IMR-90 (cell line): ENCODE data around the gene UPP2. TPM values are rescaled to one million over a fixed set of nuclear protein-coding genes. Genes with fewer than 3 reads are reported as not detected.

Experiments
- ATAC-seq: fragments of 200-7000 bp; cut with Tn5 transposase; 2 replicates; pipeline ENCODE4 v1.9.1; 2020; ENCODE audit warnings: low read depth, mild to moderate bottlenecking, moderate library complexity
- BruUV-seq: library from RNA; stranded (reverse); fragments of 400-500 nt; replicated peaks from 2 replicates; lab custom pipeline; 2021; lab: Mats Ljungman, UMichigan
- CTCF ChIA-PET: fragments of 300-600 bp; formaldehyde crosslinking; extraction: SDS; loops from one replicate; lab custom pipeline; 2021; ENCODE audit warnings: antibody characterized with exemption; lab: Yijun Ruan, JAX
- POLR2A ChIA-PET: fragments of 300-600 bp; sonication (Branson Sonifier 250); formaldehyde crosslinking; loops from one replicate; lab custom pipeline; 2022; ENCODE audit warnings: antibody characterized with exemption; ENCODE audit not compliant: unreplicated experiment; lab: Charles Lee
- DNase-seq: peaks from one replicate; pipeline ENCODE4 v3.0.0; 2013
- H2AFZ ChIP-seq: replicated peaks from 2 replicates; pipeline ENCODE3; 2013; ENCODE audit warnings: low read length, mild to moderate bottlenecking; ENCODE audit not compliant: poor library complexity
- H2AK5ac ChIP-seq: 2 replicates; pipeline ENCODE4 v1.6.1; 2013; ENCODE audit warnings: low read depth, low read length, inconsistent platforms
- H2AK9ac ChIP-seq: replicated peaks from 2 replicates; pipeline ENCODE3; 2013; ENCODE audit warnings: mild to moderate bottlenecking, low read depth, low read length, moderate library complexity; ENCODE audit not compliant: poor library complexity
- H2BK120ac ChIP-seq: 2 replicates; pipeline ENCODE4 v1.6.1; 2013; ENCODE audit warnings: low read depth, low read length, inconsistent platforms
- H2BK15ac ChIP-seq: 3 replicates; pipeline ENCODE4 v1.6.1; 2013; ENCODE audit warnings: low read depth, low read length, inconsistent platforms
- H2BK20ac ChIP-seq: 2 replicates; pipeline ENCODE4 v1.6.1; 2013; ENCODE audit warnings: low read depth, mild to moderate bottlenecking, inconsistent platforms, low read length, moderate library complexity
- H2BK5ac ChIP-seq: 2 replicates; pipeline ENCODE4 v1.6.1; 2013; ENCODE audit warnings: mild to moderate bottlenecking, low read depth, low read length, inconsistent platforms; ENCODE audit not compliant: poor library complexity, severe bottlenecking
- H3K14ac ChIP-seq: replicated peaks from 2 replicates; pipeline ENCODE4 v1.6.1; 2013; ENCODE audit warnings: low read depth, low read length, inconsistent platforms
- H3K18ac ChIP-seq: 2 replicates; pipeline ENCODE4 v1.6.1; 2013; ENCODE audit warnings: low read depth, low read length, control low read depth
- H3K23ac ChIP-seq: 2 replicates; pipeline ENCODE4 v1.6.1; 2013; ENCODE audit warnings: low read depth, low read length, inconsistent platforms
- H3K27ac ChIP-seq: 2 replicates; pipeline ENCODE4 v1.5.1; 2013; ENCODE audit warnings: mild to moderate bottlenecking, control low read depth, low read length; ENCODE audit not compliant: insufficient read depth
- H3K27me3 ChIP-seq: 2 replicates; pipeline ENCODE4 v1.6.1; 2013; ENCODE audit warnings: low read length; ENCODE audit not compliant: control insufficient read depth, insufficient read depth
- H3K36me3 ChIP-seq: 2 replicates; pipeline ENCODE4 v1.6.1; 2013; ENCODE audit warnings: low read length, mixed read lengths; ENCODE audit not compliant: control insufficient read depth, insufficient read depth
- H3K4ac ChIP-seq: 2 replicates; pipeline ENCODE4 v1.6.1; 2013; ENCODE audit warnings: low read depth, low read length, inconsistent platforms
- H3K4me1 ChIP-seq: 2 replicates; pipeline ENCODE4 v1.6.1; 2013; ENCODE audit warnings: low read length, mixed read lengths; ENCODE audit not compliant: control insufficient read depth, insufficient read depth
- H3K4me2 ChIP-seq: 2 replicates; pipeline ENCODE4 v1.6.1; 2013; ENCODE audit warnings: low read depth, mild to moderate bottlenecking, control low read depth, low read length, moderate library complexity
- H3K4me3 ChIP-seq: 2 replicates; pipeline ENCODE4 v1.5.1; 2013; ENCODE audit warnings: low read depth, mild to moderate bottlenecking, control low read depth, low read length, moderate library complexity; ENCODE audit not compliant: insufficient read depth
- H3K56ac ChIP-seq: 2 replicates; pipeline ENCODE4 v1.6.1; 2013; ENCODE audit warnings: low read length, inconsistent platforms; ENCODE audit not compliant: insufficient read depth; ENCODE audit errors: extremely low read depth
- H3K79me1 ChIP-seq, 2 experiments: 2 replicates each; pipeline ENCODE4 v1.6.1; 2013; ENCODE audit warnings: low read length in 2 of 2, inconsistent platforms in 1 of 2, low read depth in 1 of 2
- H3K9ac ChIP-seq: 2 replicates; pipeline ENCODE4 v1.6.1; 2013; ENCODE audit warnings: low read depth, low read length, control low read depth
- H3K9me1 ChIP-seq: 2 replicates; pipeline ENCODE4 v1.6.1; 2013; ENCODE audit warnings: low read length, inconsistent platforms; ENCODE audit not compliant: insufficient read depth
- H3K9me3 ChIP-seq: 2 replicates; pipeline ENCODE4 v1.6.1; 2013; ENCODE audit warnings: low read length; ENCODE audit not compliant: control insufficient read depth, insufficient read depth
- H4K20me1 ChIP-seq: 2 replicates; pipeline ENCODE4 v1.6.1; 2013; ENCODE audit warnings: low read length, inconsistent platforms; ENCODE audit not compliant: insufficient read depth
- H4K5ac ChIP-seq: 2 replicates; pipeline ENCODE4 v1.6.1; 2013; ENCODE audit warnings: mild to moderate bottlenecking, low read depth, low read length, control low read depth
- H4K8ac ChIP-seq, 2 experiments: 2 replicates each; pipeline ENCODE4 v1.6.1; 2013; ENCODE audit warnings: low read depth in 2 of 2, low read length in 2 of 2, control low read depth in 1 of 2, inconsistent platforms in 1 of 2
- H4K91ac ChIP-seq: 2 replicates; pipeline ENCODE4 v1.6.1; 2013; ENCODE audit warnings: low read depth, low read length, inconsistent platforms; ENCODE audit not compliant: insufficient read depth
- BHLHE40 ChIP-seq: fragments of 150-350 bp; IDR thresholded peaks from 2 replicates; pipeline ENCODE4 v1.6.1; 2016; ENCODE audit warnings: mild to moderate bottlenecking, low read depth, low read length
- CEBPB ChIP-seq: IDR thresholded peaks from 2 replicates; pipeline ENCODE4 v1.6.1; 2012; ENCODE audit warnings: low read depth, low read length, improper control_type of control experiment
- CHD1 ChIP-seq: IDR thresholded peaks from 2 replicates; pipeline ENCODE4 v1.6.1; 2012; ENCODE audit warnings: low read depth, low read length, improper control_type of control experiment
- CTCF ChIP-seq: conservative IDR thresholded peaks from 2 replicates; pipeline ENCODE4 v1.5.1; 2012; ENCODE audit warnings: mild to moderate bottlenecking, low read depth, low read length, improper control_type of control experiment
- FOS ChIP-seq: fragments of 150-350 bp; IDR thresholded peaks from 2 replicates; pipeline ENCODE4 v1.6.1; 2016; ENCODE audit warnings: low read depth, low read length
- MXI1 ChIP-seq: IDR thresholded peaks from 2 replicates; pipeline ENCODE4 v1.6.1; 2012; ENCODE audit warnings: low read depth, mild to moderate bottlenecking, low read length, moderate library complexity, borderline replicate concordance
- NFE2L2 ChIP-seq: fragments of 150-350 bp; IDR thresholded peaks from 2 replicates; pipeline ENCODE4 v1.6.1; 2016; ENCODE audit warnings: low read depth, mild to moderate bottlenecking, low read length
- POLR2A ChIP-seq: IDR thresholded peaks from 2 replicates; pipeline ENCODE4 v1.6.1; 2012; ENCODE audit warnings: mild to moderate bottlenecking, low read depth, low read length
- RAD21 ChIP-seq: IDR thresholded peaks from 2 replicates; pipeline ENCODE4 v1.6.1; 2012; ENCODE audit warnings: low read length, improper control_type of control experiment
- SMC3 ChIP-seq: fragments of 150-350 bp; IDR thresholded peaks from 2 replicates; pipeline ENCODE4 v1.6.1; 2016; ENCODE audit warnings: low read depth, mild to moderate bottlenecking, antibody characterized with exemption, low read length, moderate library complexity
- WGBS, 2 experiments: methylation state at CpG; one replicate each; pipeline versions ENCODE4 v1.1.5 to v1.1.7; 2013; ENCODE audit warnings: missing lambda C conversion rate in 2 of 2; ENCODE audit not compliant: insufficient read length in 1 of 2; ENCODE audit errors: extremely low coverage in 2 of 2; 5-methylcytosine and 5-hydroxymethylcytosine counted together
- dilution Hi-C: fragments of 300-500 bp; cut with HindIII; formaldehyde crosslinking; loops from one replicate; pipeline ENCODE4 v1.14.3; 2018; ENCODE audit warnings: low sequenced_read_pairs; ENCODE audit not compliant: unreplicated experiment
- in situ Hi-C: fragments of 300-500 bp; cut with MboI; formaldehyde crosslinking; loops from 3 replicates; pipeline ENCODE4 v1.14.3; 2019; ENCODE audit warnings: low sequenced_read_pairs, inconsistent platforms, mixed read lengths
- intact Hi-C: fragments of 100-400 bp; cut with micrococcal nuclease; formaldehyde crosslinking; loops from 2 replicates; pipeline ENCODE4 v1.10.0; 2022
- polyA plus RNA-seq, 3 experiments: library from polyadenylated mRNA; depleted of rRNA; stranded (reverse); fragments of >200 nt; gene quantifications; 2 replicates each; pipeline ENCODE4 v1.2.3, GENCODE V29; 2012; ENCODE audit warnings: low replicate concordance in 1 of 3
- total RNA-seq: library from RNA; depleted of rRNA; stranded (reverse); fragments of >200 nt; gene quantifications from 2 replicates; pipeline ENCODE4 v1.2.3, GENCODE V29; 2012
- TF ChIP-seq, protein P1 (sequence below): fragments of 150-350 bp; IDR thresholded peaks from 2 replicates; pipeline ENCODE4 v1.6.1; 2017; ENCODE audit warnings: mild to moderate bottlenecking, antibody characterized with exemption, low read length, low read depth

Gene UPP2
- total and polyA plus RNA-seq, 2 of the 4 experiments (the other 2 are of a cell fraction): not detected

DNA sequence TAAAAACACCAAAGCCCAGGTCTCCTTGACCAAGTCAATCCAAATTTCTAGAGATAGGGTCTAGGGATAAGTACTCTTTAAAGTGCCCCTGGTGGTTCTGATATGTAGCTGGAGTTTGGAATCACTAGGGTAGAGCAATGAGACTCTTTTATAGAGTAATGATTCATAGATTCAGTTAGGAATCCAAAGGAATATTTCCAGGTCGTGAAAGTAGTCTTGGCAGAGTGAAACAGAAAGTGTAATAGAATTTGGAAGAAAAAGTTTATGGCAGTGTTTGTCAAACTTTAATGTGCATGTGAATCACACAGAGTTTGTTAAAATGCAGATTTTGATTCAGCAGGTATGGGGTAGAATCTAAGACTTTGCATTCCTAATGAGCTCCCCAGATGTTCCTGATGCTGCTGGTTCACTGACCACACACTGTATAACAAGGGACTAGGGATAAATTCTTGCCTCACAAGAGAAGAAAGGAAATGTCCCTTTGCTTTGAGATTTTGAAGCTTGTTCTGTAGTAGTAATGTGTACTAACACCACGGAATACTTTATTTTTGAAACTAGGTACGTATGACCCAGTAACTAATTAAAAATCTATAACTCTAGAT, 1.8 kb downstream of the UPP2 start:
- H2AK5ac ChIP-seq: no peak overlapping the region
- in situ Hi-C loops (no loop called here), intact Hi-C loops (no loop called here), dilution Hi-C loops (no loop called here)
- POLR2A ChIA-PET: no interaction called here
- H3K56ac ChIP-seq: no peak overlapping the region
- H3K27ac ChIP-seq: no peak overlapping the region
- no peaks in the 10 kb centered on the region for H3K27me3 ChIP-seq
- DNase-seq (no peak), ATAC-seq (no peak)
- no peak overlapping the region for H3K4me3 ChIP-seq
- H3K23ac ChIP-seq: no peak overlapping the region
- H2BK15ac ChIP-seq: no peak overlapping the region
- no peak overlapping the region for H3K18ac ChIP-seq
- no peak overlapping the region for H4K8ac ChIP-seq
- no peak overlapping the region for H4K91ac ChIP-seq
- 0 out of 2 replicates have a peak, but pooled peaks cover 2% of the 10 kb centered on the region for H3K9me1 ChIP-seq
- TF ChIP-seq MXI1 (no peak), CTCF (no peak), FOS (no peak), POLR2A (no peak), CEBPB (no peak), SMC3 (no peak), NFE2L2 (no peak), RAD21 (no peak), CHD1 (no peak), BHLHE40 (no peak)
- TF ChIP-seq, protein P1, sequence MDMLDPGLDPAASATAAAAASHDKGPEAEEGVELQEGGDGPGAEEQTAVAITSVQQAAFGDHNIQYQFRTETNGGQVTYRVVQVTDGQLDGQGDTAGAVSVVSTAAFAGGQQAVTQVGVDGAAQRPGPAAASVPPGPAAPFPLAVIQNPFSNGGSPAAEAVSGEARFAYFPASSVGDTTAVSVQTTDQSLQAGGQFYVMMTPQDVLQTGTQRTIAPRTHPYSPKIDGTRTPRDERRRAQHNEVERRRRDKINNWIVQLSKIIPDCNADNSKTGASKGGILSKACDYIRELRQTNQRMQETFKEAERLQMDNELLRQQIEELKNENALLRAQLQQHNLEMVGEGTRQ: no peak
- no peak overlapping the region for H3K9ac ChIP-seq
- no peak overlapping the region for H2AK9ac ChIP-seq
- no peak overlapping the region for H2BK20ac ChIP-seq
- CTCF ChIA-PET: no interaction called here
- H3K4me2 ChIP-seq: no peak overlapping the region
- no peaks in the 10 kb centered on the region for H3K79me1 ChIP-seq
- H3K14ac ChIP-seq: no peak overlapping the region
- no peak overlapping the region for H3K4ac ChIP-seq
- no peaks in the 10 kb centered on the region for H3K4me1 ChIP-seq
- no peak overlapping the region for H2BK5ac ChIP-seq
- no peaks in the 10 kb centered on the region for H4K20me1 ChIP-seq
- BruUV-seq: no TSS peak
- no peaks in the 10 kb centered on the region for H3K36me3 ChIP-seq
- no peaks in the 10 kb centered on the region for H3K9me3 ChIP-seq
- no peak overlapping the region for H2BK120ac ChIP-seq
- H2AFZ ChIP-seq: no peak overlapping the region
- no CpG with 5 or more reads among the region's 3 CpGs for WGBS, 2 experiments
- no peak overlapping the region for H4K5ac ChIP-seq
